Testis (tissue), 2 donors: ENCODE data around the gene OLFML2A.

Experiments
- POLR2A ChIP-seq: fragments of 450-650 bp; IDR thresholded peaks from one replicate; pipeline ENCODE4 v1.6.1; 2017; ENCODE audit warnings: antibody characterized with exemption, mild to moderate bottlenecking, moderate library complexity
- TF ChIP-seq, protein P1 (sequence below), 3 experiments: fragments of 450-650 bp in 2 of 3; fragments of 200-600 bp in 1 of 3; sonication (generic) in 1 of 3; IDR thresholded peaks; one replicate each; pipeline ENCODE4 v1.5.1; 2016 to 2019; ENCODE audit warnings: antibody characterized with exemption in 3 of 3, mild to moderate bottlenecking in 2 of 3, moderate library complexity in 1 of 3

DNA sequence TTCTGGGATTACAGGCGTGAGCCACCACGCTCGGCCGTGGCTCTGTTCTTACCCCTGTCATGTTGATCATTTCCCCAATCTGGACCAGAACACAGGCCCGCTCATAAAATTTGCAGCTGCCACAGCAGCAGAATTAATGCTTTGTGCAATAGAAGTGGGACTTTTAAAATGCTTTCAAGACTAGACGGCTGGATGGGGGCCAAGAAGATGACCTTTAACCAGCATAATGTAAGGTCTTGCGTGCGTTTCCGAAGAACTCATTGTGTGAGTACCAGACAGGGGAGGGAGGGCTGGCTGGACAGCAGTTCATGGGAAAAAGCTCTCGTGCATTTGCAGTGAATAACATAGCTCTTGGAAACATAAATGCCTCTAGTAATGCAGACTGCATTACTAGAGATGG, 72.9 kb downstream of the OLFML2A start:
- TF ChIP-seq, protein P1, sequence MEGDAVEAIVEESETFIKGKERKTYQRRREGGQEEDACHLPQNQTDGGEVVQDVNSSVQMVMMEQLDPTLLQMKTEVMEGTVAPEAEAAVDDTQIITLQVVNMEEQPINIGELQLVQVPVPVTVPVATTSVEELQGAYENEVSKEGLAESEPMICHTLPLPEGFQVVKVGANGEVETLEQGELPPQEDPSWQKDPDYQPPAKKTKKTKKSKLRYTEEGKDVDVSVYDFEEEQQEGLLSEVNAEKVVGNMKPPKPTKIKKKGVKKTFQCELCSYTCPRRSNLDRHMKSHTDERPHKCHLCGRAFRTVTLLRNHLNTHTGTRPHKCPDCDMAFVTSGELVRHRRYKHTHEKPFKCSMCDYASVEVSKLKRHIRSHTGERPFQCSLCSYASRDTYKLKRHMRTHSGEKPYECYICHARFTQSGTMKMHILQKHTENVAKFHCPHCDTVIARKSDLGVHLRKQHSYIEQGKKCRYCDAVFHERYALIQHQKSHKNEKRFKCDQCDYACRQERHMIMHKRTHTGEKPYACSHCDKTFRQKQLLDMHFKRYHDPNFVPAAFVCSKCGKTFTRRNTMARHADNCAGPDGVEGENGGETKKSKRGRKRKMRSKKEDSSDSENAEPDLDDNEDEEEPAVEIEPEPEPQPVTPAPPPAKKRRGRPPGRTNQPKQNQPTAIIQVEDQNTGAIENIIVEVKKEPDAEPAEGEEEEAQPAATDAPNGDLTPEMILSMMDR (IDR thresholded peaks at IDR 0.05): no peak
- no peak for TF ChIP-seq POLR2A
